ENCODE data around the gene LETM1. TPM values are rescaled to one million over a fixed set of nuclear protein-coding genes. Genes with fewer than 3 reads are reported as not detected.

LETM1 gene
- total RNA-seq, 1 donor from 2014 or later = 42.6 TPM

DNA sequence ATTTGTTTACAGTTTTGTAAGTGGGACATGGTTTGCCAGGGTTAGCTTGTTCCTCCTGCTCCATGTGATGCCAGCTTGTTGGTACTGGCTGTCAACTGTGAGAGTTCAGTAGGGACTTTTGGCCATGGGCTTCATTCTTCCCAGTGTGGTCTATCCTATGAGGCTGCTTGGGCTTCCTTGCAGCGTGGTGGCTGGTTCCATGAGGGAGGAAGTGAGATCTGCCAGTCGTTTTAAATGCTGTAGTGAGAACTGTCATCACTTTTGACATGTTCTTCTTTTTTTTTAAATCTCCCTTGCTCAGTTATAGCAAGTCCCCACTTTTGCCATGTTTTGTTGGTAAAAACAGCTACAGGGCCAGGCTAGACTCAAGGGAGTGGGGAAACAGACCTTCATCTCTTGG, 31.1 kb upstream of the LETM1 start:
- TF ChIP-seq, protein P1, sequence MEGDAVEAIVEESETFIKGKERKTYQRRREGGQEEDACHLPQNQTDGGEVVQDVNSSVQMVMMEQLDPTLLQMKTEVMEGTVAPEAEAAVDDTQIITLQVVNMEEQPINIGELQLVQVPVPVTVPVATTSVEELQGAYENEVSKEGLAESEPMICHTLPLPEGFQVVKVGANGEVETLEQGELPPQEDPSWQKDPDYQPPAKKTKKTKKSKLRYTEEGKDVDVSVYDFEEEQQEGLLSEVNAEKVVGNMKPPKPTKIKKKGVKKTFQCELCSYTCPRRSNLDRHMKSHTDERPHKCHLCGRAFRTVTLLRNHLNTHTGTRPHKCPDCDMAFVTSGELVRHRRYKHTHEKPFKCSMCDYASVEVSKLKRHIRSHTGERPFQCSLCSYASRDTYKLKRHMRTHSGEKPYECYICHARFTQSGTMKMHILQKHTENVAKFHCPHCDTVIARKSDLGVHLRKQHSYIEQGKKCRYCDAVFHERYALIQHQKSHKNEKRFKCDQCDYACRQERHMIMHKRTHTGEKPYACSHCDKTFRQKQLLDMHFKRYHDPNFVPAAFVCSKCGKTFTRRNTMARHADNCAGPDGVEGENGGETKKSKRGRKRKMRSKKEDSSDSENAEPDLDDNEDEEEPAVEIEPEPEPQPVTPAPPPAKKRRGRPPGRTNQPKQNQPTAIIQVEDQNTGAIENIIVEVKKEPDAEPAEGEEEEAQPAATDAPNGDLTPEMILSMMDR (conservative IDR thresholded peaks at IDR 0.05; ENCODE audit: low read depth, low read length) = no peak
- DNase-seq (ENCODE audit: low read depth) = no peak
- H3K4me3 ChIP-seq (ENCODE audit: low read depth, low read length) = no peak overlapping the region

- TF ChIP-seq, protein P1 (conservative IDR thresholded peaks at IDR 0.05; ENCODE audit: low read depth, low read length) = no peak
- no peak overlapping the region for H3K4me3 ChIP-seq (ENCODE audit: low read depth, low read length)
- DNase-seq (ENCODE audit: low read depth) = no peak
Measured at GRCh38 chr4:1885414-1885813, 29.5 kb upstream of the LETM1 start.

- H3K4me3 ChIP-seq (ENCODE audit: low read depth, low read length) = no peak overlapping the region
- no peak for DNase-seq (ENCODE audit: low read depth)
- TF ChIP-seq, protein P1 (conservative IDR thresholded peaks at IDR 0.05; ENCODE audit: low read depth, low read length) = no peak
Measured at GRCh38 chr4:1883583-1883982, 27.6 kb upstream of the LETM1 start.

DNA sequence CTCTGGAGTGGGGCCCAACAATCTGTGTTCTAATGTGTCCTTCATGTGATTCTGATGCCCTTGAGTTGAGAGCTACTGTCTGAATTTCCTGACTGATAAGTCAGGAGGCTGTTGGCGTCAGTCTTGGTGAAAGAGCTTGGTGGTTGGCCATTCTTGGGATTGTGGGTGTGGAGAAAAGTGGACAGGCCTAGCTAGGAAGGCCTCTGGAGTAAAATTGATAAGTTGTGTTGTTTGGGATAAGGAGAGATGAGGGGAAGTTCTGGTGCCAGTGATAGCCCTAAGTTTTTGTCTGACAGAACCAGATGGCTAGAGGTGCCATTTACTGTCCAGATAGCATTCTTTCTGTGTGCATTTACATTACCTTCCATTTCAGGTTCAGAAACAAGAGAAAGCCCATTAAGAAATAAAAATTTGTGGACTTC, 26.9 kb upstream of the LETM1 start:
- TF ChIP-seq, protein P1 (conservative IDR thresholded peaks at IDR 0.05; ENCODE audit: low read depth, low read length) = no peak
- no peak overlapping the region for H3K4me3 ChIP-seq (ENCODE audit: low read depth, low read length)
- DNase-seq (ENCODE audit: low read depth) = no peak

DNA sequence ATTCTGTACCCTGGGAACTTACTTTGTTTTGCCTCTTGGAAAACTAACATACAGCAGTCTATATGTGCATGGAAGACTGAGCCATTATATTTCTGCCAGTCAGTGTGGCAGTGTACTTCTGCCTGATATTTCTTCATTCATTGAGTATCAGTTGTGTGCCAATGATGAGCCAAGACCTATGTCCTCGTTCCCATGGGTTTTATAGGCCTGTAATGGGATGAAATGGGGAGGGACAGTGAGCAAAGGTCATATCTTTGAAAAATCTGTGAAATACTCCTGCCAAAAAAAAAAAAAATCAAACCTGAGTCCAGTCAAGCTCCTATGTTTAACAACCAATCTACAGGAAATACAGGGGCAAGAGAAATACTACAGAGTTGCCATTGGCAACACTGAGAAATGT, 24.4 kb upstream of the LETM1 start:
- TF ChIP-seq, protein P1 (conservative IDR thresholded peaks at IDR 0.05; ENCODE audit: low read depth, low read length) = no peak
- DNase-seq (ENCODE audit: low read depth) = no peak
- no peak overlapping the region for H3K4me3 ChIP-seq (ENCODE audit: low read depth, low read length)

DNA sequence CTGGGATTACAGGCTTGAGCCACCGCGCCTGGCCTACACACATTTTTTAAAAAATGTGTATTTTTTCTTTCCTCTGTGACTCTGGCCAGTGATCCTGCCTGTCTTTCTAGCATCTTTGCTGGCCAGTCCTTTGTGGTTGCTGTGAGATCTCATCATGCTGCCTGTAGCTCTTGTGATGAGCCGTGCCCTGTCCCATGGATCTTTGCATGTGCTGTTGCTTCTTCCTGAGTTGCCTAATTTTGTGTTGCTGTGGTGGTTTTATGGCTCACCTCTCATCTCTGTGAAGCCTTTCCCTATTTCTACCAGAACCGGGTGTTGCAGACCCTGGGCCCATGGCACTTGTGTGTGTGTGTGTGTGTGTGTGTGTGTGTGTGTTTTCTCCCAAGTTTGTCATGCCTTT, 23.5 kb upstream of the LETM1 start:
- H3K4me3 ChIP-seq (ENCODE audit: low read depth, low read length) = no peak overlapping the region
- DNase-seq (ENCODE audit: low read depth) = no peak
- TF ChIP-seq, protein P1 (conservative IDR thresholded peaks at IDR 0.05; ENCODE audit: low read depth, low read length) = no peak

- DNase-seq (ENCODE audit: low read depth) = no peak
- TF ChIP-seq, protein P1 (conservative IDR thresholded peaks at IDR 0.05; ENCODE audit: low read depth, low read length) = no peak
- no peak overlapping the region for H3K4me3 ChIP-seq (ENCODE audit: low read depth, low read length)
Measured at GRCh38 chr4:1874201-1874600, 18.2 kb upstream of the LETM1 start.

All from epithelial cell of proximal tubule (primary cell).